GM18861 (cell line): ENCODE results near the gene PHETA1.
"Not testable (repeated sequence)": the region's sequence is repeated elsewhere in the genome, so short reads cannot be mapped to it uniquely, and the experiment has no call there.

Source experiments
- ATAC-seq: cut with Tn5 transposase; IDR thresholded peaks from one replicate; pipeline ENCODE4 v1.9.1; 2021; ENCODE audit not compliant: unreplicated experiment

PHETA1 gene

DNA sequence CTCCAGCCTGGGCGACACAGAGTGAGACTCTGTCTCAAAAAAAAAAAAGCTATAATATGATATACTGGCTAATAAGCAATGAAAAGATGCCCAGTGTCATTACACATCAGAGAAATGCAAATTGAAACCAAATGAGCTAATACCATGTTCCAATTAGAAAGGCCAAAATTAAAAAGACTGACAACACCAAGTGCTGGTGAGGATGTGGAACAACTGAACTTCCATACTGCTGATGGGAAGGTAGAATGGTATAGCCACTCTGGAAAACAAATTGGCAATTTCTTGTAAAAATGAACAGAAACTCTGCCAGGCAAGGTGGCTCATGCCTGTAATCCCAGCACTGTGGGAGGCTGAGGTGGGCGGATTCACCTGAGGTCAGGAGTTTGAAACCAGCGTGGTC is 8.5 kb upstream of the PHETA1 start:
- no peak for ATAC-seq

DNA sequence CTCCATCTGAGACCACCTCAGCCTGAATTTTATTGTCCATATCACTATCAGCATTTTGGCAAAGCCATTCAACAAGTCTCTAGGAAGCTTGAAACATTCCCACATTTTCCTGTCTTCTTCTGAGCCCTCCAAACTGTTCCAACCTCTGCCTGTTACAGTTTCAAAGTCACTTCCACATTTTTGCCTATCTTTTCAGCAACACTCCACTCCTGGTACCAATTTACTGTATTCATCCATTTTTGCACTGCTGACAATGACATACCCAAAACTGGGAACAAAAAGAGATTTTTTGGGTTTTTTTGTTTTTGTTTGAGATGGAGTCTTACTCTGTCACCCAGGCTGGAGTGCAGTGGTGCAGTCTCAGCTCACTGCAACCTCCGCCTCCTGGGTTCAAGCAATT is 4.3 kb upstream of the PHETA1 start:
- ATAC-seq, result not testable (repeated sequence)

DNA sequence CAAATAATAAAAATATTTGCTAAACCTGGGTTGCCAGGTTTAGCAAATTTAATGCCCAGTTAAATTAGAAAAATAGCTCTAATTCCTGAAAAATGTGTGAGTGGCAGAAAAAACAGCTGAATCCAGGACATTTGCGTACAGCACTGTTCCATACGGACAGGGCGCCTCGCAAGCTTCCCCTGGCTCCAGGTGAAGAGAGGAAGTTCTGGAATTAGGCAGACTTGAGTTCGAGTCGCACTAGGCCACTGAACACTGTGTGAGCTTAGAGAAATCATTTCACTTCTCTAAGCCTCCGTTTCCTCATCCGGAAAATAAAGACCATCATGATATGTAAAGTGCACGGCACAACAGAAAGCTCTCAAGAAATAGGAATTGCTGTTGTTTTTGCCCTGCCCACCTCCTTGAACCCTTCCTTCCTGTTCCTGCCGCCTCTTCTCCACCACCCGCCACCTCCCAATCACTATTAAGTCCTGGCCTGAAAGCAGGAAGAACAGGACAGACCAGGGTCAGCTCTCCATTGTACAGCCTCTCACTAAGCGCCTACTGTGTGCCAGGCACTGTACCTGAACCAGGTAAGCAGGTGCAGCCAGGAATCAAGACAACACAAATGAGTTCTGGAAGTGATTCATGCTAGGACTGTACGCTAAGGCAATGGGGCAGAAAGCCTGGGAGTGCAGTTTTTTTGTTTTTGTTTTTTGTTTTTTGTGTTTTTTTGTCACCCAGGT is 763 bp upstream of the PHETA1 start:
- ATAC-seq, result no peak

DNA sequence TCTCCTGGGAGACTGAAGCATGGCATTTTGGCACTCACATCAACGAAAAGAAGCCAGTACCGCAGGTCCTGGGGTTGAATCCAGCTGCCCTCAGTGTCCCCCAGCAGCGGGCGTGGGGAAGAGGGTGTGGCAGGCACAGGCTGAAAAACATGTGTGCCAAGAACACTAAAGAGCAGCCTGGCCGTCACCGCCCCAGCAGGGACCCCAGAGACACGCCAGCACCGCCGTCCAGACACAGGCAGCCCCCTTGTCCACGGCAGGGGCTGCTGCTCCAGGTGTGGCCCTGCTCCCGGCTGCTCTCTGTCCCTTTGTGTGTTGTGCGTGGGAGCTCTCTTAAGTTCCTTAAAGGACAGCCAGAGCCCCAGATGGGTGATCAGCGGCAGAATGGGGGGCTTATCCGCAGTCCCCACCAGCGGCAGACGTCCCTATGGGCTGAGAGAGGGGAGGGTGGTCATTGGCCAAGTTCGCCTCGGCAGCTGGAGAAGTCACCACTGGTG is 556 bp downstream of the PHETA1 start:
- ATAC-seq, result no peak

DNA sequence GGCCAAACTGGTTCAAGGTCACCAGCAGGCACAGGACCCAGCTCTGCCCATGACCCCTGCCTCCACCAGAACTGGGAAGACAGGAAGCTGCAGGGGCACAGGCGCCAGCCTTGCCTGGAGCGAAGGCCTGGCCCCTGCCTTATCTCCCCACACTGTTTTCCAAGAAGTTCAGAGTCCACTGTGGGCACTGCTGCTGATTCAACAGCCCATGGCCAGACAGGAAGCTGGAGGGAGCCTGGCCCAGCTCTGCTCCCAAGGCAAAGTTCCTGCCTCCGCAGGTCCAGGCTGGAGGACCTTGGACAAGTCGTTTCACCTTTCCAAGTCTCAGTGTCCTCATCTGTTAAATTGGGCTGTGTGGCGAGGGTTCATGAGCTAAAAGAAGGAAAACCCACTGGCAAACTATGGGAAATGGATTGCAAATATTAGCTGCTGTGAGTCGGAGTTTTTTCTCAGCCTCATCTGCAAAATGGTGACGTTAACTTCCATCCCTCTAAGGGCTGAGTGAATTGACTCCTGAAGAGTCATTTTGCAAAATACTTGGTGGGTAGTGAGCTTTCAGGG is 1.2 kb downstream of the PHETA1 start:
- no peak for ATAC-seq

DNA sequence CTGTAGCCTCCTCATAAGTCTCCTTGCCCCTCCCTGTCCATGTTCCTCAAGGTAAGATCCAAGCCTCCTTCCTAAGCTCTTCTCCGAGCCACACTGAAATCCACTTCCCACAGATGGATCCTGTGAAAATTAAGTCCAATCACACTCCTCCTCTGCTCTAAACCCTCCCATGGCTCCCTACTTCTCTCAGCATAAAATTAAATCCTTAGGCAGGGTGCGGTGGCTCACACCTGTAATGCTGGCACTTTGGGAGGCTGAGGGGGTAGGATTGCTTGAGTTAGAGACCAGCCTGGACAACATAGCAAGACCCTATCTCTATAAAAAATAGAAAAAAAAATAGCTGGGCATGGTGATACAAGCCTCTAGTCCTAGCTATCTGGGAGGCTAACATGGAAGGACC is 2.3 kb downstream of the PHETA1 start:
- no peak for ATAC-seq

DNA sequence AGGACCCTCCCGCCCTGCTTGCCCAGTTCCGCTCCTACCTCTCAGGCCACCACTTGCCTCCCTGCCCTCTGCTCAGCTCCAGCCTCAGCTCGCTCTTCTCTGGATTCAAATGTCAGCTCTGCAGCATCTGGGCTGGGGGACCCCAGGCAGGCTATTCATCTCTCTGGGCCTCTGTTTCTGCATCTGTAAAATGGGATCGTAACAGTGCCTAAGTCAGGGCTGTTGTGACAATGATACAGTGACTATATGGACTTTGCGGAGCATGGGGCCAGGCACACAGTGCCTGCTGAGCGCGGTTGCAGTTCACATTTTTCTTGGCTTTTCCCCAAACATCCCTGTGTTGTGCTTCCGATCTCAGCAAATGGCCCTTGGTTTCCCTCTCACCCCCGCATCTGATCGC is 2.8 kb downstream of the PHETA1 start:
- ATAC-seq, result no peak

DNA sequence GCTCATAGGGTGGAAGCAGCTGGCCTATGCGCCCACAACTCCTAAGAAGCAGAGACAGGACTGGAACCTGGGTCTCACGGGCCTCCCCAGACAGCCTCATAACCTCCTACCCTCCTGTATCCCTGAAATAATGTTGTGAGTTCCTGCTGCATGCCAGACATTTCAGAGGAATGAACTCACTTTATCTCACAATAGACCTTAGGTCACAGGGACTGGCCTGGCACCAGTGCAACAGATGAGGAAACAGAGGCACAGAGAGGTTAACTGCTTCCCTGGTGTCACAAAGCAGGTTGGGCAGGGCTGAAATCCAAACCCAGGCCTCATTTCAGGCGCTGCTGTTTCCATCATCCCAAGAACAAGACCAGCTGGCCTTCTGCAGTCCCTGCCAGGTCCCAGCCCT is 5.3 kb downstream of the PHETA1 start:
- ATAC-seq, result no peak

DNA sequence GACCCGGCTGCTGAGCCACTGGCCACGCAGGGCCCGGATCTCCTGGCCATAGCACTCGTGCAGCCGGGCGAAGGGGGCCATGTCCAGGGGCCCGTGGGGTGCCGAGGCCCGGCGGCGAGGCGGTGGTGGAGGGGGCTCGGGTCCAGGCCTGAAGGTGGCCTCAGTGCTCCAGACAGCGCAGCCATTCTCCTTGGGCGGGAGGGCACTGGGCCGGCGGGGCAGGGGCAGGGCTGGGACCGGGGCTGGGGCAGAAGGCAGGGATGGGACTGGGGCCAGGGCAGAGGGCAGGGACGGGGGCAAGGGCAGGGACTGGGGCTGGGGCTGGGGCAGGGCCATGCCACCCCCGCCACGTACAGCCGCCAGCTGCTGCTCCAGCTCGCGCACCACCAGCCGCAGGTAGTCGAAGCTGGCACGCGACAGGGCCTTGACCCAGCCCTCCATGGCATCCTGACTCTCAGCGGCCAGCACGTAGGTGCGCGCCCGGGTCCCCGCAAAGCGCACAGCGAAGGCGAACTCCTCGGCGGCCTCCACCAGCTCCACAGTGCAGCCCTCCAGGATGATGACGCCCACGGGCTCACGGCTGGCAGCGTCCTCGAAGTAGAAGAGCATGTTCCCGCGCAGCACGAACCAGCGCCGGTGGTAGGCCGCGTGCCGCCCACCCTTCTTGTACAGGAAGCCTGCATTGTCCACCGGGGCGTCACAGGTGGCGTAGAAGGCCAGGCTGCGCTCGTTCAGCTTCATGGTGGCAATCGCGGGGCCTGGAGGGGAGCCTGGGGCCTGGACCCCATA is 6.0 kb downstream of the PHETA1 start:
- no peak for ATAC-seq

DNA sequence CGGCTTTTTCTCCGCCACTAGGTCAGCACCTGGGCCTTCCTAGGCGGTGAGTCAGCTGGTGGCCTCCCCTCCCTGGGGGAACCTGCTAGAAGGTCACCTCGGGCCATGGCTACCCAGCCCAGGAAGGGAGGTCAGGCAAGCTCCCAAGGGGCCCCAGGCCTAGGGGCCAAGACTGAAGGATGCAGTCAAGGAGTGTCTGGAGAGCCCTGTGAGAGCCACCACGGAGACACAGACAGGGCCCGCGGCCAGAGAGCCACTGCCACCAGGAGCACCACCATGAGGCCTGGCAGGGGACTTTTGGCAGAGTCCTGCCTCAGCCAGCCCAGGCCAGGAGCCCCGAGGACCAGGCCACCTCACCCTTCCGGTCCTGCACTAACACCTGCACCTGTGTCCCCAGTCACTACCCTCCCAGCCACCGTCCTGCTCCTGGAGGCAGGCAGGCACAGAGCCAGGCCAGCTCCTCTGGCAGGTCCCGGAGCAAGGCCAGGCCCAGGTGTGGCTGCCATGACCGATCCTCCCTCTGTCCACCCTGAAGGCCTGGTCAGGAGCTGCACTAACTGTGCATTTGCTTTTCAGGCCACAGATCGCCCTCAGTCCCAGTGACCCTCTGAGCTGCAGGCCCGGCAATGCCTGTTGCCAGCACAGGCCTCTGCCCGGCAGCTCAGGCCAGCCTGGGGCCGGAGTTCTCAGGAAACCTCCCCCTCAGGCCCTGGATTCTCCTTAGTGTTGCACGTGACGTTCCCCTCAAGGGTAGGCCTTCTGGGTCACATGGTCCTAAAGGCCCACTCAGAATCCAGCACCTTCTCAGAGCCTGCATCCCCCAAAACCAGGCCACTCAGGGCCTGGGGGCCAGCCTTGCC is 6.9 kb downstream of the PHETA1 start:
- no peak for ATAC-seq

DNA sequence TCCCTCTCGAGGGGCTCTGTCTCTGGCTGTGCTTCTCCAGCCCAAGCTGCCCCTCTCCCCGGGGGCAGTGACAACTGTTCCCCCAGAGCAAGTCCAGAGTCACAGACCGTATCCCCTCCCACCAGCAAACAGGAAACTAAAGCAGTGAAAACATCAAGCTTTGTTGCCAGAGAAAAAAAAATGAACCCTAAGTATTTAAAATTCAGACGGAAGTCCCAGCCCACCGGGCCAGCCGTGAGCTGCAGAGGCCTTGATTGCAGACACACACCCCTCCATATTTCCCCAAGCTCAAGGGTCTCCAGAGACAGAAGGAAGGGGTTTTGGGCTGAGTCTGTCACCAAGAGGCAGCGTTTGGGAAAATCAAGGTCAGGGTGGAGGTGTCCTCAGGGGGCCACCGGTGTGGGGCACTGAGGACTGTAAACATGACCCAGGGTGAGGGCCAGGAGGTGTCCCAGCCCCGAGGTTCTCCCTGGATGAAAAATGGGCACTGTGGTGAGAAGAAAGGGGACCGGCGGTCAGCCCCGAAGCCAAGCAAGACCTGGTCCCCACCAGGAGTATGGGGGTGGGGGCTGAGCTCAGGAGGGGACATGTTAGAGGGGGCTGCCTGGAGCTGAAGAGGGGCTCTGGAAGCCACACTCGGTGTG is 7.7 kb downstream of the PHETA1 start:
- ATAC-seq, result no peak

DNA sequence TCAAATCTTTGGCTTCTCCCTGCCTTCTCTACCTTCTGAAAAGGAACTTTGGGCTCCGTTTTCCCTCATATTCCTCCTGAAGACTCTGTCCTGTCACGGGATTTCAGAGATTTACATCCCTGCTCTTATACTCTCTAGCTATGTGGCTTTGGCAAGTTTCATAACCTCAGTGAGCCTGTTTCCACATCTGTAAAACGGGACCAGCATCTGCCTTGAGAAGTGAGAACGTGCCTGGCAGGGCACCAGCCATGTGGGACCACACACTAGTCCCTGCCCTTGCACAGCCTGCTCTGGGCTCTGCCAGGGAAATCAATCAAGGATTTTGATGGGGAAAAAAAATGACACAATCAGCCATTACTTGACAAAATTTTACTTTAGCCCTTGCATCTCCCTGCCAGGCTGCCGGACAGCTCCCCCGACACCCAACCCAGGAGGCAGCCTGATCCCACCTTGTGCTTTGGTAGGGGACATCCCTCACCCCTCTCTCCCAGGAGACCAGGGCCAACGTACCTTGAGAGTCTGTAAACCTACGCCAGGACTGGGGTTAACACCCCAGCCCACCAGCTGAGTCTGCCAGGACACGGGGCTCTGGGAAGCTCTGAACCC is 8.5 kb downstream of the PHETA1 start:
- no peak for ATAC-seq

DNA sequence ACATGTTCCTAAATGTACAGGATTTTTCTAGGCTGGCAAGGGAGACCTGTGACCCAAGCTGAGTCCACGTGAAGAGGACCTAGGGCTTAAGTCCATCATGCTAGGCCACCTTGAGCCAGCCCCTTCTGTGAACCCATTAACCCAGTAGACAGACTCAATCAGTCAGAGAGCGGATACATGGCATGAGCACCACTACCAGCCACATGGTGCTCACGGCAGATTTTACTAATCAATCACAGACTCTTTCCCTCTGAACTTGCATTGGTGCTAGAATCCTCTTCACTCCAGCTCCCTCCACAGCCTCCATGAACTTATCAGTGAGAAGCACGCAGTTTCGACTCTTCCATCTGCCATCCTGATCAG is 9.0 kb downstream of the PHETA1 start:
- no peak for ATAC-seq

DNA sequence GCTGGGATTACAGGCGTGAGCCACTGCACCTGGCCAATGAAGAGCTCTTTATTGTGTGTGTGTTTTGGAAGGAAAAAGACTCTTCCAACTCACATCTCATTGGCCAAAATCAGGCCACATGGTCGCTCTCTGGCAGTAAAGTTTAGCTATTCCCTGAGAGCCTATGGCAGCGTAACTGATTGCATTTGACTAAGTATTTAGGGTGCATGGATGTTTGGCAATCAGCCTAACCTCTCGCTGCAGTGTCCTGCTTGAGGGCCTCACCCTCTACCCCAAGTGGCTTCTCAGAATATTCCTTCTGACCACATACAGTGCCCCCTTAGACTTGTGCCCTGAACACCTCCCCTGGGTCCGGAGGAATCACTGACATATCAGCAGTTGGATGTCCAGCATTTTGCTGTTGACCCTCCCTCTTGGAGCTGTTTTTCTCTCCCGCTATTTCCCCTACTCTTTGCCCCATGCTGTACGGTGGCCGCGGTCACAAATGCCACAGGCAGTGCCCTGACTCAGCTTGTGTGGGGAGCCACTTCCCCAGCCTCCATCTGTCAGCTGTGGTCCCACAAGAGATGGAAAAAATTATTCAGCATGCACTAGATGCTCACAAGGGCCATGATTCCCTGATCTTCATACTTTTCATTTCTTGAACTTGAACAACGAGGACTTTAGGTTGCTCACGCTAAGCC is 9.5 kb downstream of the PHETA1 start:
- ATAC-seq, result no peak

DNA sequence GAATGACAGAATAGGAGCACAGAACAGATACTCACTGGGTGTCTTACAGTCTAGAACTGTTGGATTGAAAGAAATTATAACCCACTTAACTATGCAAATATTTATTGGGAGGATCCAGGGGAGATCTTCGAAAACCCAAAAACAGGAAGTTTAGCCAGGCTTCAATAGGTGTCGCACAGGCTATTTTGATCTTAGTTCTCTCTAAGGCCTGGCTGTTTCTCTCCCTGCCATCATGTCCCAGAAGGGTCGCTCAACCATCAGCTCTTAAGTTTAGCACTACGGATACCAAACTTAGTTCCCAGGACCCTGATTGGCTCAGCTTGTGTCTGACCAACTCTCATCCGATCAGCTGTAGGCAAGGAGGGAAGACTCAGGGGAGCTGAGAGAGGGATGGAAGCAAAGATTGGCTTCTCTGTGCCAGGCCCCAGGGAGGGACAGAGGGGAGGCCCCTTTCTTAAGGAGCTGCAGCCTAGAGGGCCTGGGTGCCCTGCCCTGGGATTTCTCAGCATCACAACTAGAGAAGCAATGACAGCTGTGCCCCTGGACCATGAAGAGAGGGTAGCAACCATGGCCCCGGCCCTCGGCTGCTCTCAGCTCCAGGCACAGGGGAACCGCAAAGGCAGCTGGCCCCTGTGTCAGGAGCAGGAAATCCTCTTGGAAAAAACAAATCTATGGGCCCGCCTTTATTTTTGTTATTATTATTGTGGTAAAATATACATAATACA is 13.5 kb downstream of the PHETA1 start:
- no peak for ATAC-seq

DNA sequence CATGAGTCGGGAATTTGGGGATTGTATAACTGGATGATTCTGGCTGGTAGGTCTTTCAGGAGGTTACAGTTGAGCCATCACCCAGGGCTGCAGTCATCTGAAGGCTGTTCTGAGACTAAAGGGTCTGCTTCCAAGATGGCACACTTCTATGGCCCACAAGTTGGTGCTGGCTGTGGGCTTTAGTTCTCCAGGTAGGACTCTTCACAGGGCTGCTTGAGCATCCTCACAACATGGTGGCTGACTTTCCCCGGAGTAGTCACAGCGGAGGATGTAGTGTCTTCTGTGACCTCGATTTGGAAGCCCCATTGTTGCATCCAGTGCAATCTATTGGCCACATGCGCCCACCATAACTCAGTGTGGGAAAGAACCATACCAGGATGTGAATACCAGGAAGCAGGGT is 14.4 kb downstream of the PHETA1 start:
- ATAC-seq, result no peak

DNA sequence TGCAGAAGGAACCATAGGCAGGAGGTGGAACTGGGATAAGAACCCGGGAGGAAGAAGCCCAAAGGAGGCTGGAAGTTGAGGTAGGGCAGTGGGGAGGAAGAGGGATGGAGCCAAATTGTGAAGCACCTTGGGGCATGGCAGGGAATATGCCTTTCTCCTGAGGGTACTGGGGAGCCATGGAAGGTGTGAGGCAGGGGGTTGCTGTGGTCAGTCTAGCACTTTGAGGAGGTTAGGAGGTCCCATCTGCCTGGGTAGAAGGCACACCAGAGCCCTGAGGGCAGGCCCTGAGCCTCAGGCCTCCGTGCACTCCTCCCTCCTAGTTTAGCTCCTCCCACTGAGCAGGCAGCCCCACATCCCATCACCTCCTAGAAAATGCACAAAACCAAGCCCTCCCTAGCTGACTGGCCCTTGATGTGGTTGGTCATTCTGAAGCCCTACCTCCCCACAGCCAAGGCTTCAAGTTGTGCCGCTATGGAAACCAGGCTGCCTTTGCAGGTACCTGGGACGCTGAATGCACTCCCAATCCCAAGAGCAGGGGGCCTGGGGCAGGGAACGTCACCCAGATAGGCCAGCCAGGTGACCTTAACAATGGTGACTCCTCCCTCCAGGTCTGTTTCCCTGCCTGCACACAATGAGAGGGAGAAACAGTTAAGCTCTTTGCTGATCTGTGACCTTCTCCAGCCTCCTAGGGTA is 15.1 kb downstream of the PHETA1 start:
- no peak for ATAC-seq

DNA sequence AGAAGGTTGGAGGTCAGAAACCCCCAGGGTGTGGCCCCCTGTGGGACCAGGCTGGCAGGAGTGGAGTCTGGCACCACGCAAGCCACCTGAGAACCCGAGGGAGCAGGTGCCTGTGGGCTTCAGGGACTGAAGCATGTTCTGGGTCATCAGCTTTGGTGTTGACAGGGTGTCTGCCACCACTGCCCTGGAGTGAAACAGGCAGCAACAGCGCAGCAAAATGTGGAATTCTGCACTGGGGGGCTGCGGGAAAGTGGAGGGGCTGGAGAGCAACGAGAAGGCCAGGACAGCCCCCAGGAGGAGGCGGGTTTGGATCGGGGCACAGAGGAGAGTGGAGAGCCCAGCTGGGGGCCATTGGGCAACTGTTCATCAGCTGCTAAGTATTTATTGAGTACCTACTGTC is 15.9 kb downstream of the PHETA1 start:
- ATAC-seq, result no peak
